HT-29 (cell line): Measurements from ENCODE around the gene PSMB10. TPM values are rescaled to one million over a fixed set of nuclear protein-coding genes. Genes with fewer than 3 reads are reported as not detected.
"Not testable (repeated sequence)": the region's sequence is repeated elsewhere in the genome, so short reads cannot be mapped to it uniquely, and the experiment has no call there.

Source experiments
- DNase-seq: peaks from one replicate; pipeline ENCODE4 v3.0.0-alpha.2; 2015; ENCODE audit warnings: low spot score
- total RNA-seq: library from RNA; depleted of rRNA; stranded (reverse); fragments of >200 nt; shearing (Covaris generic); gene quantifications from 2 replicates; pipeline ENCODE4 v1.2.3, GENCODE V29; 2014

Gene PSMB10
- total RNA-seq, 1 experiment from 2014 or later = 191 TPM

DNA sequence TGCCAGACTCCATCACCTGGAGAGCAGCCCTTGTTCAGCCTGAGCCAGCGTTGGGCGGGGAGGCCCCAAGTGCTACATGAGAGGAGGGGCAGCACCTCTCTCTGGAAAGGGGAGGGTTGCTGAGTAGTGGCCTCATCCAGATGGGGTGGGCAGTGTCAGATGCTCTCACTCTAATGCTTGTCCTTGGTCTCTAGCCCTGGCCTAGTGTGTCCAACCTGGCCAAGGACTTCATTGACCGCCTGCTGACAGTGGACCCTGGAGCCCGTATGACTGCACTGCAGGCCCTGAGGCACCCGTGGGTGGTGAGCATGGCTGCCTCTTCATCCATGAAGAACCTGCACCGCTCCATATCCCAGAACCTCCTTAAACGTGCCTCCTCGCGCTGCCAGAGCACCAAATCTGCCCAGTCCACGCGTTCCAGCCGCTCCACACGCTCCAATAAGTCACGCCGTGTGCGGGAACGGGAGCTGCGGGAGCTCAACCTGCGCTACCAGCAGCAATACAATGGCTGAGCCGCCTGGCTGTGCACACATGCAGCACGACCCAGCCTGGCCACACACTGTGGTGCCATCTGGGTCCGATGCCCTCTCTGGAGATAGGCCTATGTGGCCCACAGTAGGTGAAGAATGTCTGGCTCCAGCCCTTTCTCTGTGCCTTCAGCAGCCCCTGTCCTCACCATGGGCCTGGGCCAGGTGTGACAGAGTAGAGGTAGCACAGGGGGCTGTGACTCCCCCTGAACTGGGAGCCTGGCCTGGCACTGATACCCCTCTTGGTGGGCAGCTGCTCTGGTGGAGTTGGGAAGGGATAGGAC, 9.3 kb downstream of the PSMB10 start:
- DNase-seq = no peak

DNA sequence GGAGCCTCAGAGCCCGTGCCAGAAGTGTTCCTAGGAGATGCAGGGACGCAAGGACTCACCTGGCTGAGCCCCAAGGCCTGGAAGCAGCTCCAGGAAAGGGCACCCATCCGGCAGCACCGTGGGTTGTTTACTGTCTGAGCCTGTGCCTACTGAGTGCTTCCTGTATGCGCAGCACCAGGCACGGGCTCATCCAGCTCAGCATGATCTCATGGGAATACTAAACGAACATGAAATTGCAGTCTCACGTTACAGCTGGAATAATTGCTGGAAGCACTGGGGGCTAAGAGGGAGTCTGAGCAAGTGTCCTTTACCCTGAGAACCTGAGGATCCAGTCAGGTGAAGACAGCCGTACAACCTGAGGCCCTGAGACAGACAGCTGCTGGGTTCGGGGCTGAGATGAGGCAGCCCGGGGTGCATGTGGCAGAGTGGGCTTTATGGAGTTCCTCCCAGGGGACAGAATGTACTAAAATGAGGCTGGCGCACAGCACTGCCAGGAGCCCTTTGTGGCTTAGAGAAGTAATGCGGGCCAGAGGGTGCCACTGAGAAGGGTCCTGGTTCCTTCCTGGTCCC, 10.4 kb downstream of the PSMB10 start:
- no peak for DNase-seq

DNA sequence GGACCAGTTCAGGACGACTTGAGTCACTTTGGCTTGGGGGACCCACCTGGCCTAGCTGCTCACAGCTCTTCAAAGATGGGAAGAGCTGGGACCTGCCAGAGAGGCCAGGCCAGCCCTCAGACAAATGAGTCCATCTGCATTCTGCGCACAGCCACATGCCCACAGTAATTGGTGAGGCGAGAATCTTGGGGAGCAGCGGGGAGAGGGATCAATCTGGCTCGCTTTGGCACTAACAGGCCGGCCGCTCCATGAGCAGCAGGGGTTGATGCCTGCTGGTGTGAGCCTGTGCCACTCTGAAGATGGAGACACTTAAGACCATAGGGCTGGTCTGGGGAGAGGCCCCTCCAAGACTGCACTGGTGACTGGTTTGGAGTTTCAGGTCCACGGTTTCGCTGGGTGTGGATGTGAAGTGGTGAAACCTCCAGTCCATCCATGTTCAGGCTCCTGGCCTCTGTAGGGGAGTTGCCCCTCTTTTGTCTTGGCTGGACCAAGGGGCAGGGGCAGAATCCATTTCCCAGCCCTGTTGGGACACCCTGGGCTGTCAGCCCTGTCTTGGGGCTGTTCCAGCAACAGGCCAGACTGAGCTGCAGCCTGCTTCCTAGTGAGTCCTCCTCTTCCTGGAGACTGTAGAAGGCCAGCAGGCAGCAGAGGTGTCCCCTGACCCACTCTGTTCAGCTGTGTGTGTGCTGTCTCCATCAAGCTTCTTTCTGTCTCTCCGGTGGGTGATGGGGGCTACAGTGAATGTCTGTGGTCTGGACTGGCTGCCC, 12.3 kb downstream of the PSMB10 start:
- no peak for DNase-seq

DNA sequence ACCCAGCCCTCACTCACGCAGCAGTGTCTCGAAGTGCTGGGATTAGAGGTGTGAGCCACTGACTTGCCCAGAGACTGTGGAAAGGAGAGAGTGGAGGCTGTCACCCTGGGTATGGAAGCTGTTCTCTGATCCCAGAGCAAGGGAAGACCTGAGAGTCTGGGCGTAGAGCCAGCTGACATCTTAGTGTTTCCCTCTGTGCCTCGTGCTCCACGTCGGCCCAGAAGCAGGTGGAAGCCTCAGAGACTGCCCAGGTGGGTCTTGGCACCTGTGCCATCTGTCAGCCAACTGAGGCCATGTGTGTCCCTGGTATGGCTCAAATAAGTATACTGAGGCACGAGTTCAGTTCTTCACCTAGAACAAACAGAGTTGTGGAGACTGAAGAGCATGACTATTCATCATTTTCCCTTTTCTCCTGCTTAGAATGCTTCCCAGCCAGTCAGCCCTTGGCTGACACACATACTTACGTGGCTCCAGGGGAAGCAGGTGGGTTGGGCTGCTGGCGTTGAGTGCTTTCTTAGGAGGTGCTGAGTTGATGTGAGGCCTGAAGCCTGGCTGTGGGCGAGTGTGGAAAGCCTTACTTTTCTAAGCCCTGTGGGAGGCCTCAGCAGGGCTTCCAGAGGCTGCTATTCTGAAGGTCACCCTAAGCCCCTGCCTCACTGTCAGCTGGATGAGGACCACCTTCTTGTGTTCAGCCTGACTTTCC, 13.1 kb downstream of the PSMB10 start:
- no peak for DNase-seq

DNA sequence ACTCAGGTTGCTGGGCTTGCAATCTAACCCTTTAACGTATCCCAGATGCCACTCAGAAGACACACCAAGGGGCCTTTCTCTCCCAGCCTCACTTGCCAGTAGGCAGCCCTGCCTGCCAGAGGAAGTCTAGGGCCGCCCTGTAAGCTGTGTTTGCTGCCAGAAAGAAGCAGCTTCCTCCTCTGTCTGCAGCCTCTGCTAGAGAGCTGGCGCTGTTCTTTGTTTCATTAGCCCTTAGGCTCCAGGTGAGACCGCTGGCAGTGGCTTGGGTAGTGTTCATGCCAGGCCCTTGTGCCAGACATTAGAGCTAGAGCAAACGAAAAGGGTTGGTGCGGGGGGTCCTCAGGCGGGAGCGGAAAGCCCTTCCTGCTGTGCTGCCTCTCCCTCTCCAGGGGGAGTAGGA, 13.9 kb downstream of the PSMB10 start:
- no peak for DNase-seq

DNA sequence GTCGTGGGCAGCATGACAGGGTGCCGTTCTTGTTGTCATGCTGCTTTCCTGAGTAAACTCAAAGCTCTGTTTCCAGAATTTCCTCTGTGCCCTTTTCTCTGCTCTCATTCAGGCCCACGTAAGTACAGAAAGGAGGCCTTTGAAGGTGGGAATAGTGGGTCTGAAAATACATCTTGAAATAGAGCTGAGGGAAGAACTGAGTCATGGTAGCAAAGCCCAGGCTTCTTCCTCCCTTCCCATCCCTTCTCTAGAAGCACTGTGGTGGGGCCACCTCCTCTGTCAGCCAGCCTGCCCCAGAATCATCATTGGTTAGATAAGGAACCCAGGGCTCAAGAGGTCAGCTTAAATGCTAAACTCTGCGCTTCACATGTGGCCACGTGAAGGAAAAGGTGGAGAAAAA, 14.4 kb downstream of the PSMB10 start:
- DNase-seq = no peak

DNA sequence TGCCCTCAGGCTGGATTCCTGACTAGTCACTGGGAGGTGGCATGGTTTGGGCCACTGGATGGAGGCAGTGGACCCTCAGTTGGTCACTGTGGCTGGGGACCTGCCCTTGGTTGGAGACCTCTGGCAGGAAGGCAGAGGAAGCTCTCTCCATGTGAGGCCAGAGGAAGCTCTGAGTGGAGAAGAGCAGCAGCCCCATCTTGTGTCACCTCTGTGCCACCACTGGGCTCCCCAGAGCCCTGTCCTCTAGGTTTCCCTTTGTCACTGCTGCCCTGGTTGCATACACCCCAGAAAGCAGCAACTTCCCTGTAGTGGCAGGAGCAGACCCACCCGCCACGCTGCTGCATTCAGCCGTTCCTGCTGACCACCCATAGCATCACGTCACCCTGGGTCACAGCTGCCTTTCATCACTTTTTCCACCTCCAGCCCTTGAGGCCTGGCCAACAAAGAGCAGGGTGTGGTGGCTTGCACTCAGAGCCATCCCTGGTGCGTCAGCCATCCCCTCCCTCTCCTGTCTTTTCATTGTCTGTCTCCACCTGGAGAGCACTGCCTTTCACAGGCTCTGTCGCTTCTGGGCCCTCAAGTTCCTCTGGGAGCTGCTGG, 16.9 kb downstream of the PSMB10 start:
- DNase-seq = no peak

DNA sequence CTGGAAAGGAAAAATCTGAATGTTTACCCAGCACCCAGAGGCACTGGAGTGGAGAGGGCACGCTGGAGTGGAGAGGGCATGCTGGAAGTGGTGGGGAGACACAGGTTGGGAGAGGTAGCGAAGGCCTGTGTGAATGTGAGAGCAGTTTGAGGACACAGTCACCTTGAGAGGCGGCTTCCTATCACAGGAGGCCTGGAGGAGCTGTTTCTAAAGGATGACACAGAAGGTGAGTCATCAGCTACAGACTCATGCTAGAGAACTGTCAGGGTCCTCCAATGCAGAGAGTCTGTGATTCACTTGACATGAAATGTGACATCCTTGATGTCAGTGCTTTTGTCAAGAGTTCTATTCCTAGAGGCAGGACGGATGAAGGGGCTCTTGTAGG, 18.8 kb downstream of the PSMB10 start:
- DNase-seq = no peak

DNA sequence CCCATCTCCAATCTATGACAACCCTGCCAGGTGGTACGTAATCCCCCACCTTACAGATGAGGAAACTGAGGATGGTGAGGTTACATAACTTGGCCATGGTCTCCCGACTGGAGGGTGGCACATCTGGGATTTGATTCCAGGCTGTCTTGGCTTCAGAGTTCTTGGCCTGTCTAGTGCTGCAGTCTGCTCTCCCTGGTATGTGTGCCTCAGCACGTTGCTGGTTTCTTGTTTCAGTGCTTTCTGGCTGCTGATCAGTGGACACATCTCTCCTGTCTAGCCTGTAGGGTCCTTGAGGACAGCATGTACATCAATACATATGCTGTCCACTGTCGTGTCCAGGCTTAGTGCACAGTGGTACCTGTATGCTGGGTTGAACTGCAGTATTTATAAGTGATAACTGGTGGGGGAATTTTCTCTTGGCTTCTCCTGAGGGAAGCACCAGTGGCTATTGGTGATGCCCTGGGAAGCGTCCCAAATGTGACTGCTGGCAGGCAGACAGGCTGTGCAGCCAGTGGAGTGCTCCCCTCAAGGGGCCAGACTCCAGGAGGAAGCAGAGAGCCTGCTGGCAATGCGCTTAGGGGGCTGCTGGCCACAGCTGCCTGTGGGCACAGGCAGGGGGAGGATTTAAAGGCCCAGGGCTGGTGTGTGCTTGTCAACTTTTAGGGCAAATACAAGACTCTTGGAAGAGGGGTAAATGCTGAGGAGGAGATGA, 19.4 kb downstream of the PSMB10 start:
- DNase-seq = no peak

DNA sequence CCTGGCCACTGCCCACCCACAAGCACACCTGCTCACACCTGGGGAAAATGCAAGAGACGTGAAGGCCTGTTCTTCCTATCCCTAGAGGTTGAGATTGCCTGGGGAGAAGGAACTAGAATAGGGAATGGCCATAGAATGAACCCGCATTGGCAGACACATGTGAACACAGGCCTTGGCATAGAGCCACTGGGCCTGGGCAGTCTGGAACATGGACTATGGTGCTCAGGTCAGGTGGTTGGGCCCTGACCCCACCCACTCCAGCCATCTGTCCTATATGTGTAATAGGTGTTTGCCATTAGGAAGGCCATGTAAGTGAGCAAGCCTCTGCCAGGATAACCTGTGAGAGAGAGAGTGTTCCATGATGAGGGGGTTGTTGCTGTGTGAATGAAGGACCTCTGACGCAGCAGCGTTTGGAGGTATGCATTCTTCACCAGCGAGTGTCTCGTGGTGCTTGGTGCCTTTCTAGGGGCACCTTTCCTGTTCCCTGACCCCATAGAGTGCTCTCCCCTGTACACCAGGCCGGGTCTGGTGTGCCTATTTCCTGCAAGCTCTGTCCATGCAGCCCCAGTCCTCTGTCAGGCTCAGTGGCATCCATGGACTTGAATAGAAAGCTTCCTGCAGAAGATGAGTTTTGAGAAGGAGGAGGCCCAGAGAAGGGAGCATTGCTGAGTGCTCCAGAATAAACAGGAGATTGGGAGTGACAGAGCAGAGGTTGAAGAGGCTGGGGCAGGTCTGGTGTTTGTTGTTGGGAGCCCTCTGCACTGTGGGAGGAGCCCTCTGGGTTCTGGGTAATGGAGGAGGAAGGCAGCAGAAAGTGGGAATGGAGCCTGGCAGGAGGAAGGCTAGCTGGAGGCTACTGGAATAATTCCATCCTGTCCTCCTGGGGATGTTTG, 20.6 kb downstream of the PSMB10 start:
- no peak for DNase-seq

DNA sequence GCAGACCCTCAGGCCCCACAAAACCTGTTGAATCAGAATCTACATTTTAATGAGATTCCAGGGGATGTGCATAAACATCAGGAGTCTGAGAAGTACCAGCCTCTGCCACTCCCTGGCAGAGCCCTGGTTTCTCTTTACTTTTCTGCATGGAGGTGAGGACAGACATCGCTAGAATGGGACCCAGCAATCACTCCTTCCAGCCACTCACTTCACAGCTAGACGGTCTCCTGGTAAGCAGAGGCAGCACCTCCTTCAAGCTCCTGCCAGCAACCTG, 21.2 kb downstream of the PSMB10 start:
- DNase-seq = not testable (repeated sequence)

DNA sequence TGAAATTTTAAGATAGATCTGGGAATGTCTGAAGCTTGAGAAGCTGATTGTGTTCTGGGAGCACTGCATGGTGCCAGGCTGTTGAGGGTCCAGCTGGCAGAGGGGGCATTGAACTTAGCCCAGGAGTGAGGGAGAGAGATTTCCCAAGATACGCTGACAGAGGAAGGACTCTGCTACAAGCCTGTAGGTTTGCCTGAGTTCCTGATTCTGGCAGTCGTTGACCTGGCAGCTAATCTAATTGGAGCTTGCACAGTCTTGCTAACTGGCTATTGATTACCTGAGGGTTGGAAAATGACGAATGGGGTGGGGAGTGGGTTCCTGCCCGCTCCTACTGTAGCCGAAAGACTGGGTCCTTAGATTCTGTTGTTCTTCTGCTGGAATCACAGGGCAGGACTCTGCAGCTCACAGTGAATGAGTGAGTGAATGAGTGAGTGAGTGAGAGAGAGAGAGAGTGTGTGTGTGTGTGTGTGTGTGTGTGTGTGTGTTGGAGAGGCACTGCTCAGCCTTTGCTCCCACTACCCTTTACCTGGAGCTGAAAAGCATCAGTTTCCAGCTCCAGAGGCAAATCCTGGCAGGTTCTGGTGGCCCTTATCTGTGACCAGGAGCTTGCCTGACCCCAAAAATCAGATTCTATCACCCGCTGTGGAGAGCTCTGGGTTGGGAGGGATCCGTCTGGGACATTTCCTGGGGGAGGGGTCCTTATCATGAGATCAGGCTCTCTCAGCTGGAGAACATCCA, 21.7 kb downstream of the PSMB10 start:
- DNase-seq = no peak

DNA sequence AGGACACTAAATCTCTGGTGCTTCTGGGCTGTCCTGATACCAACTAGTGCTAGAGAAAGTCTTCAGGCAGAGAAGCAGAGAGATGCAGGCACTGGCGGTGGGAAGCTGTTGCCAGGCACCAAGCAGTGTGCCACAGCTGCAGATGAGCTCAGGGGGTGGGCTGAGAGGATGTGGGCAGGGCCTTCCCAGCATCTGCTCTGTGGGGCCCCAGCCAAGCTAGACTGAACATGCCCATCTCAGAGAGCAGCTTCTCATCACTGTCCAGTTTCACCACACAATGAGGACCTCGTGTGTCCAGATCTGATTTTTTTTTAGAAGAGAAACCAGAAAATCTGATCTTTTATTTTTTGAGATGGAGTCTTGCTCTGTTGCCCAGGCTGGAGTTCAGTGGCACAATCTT, 26.5 kb downstream of the PSMB10 start:
- no peak for DNase-seq

DNA sequence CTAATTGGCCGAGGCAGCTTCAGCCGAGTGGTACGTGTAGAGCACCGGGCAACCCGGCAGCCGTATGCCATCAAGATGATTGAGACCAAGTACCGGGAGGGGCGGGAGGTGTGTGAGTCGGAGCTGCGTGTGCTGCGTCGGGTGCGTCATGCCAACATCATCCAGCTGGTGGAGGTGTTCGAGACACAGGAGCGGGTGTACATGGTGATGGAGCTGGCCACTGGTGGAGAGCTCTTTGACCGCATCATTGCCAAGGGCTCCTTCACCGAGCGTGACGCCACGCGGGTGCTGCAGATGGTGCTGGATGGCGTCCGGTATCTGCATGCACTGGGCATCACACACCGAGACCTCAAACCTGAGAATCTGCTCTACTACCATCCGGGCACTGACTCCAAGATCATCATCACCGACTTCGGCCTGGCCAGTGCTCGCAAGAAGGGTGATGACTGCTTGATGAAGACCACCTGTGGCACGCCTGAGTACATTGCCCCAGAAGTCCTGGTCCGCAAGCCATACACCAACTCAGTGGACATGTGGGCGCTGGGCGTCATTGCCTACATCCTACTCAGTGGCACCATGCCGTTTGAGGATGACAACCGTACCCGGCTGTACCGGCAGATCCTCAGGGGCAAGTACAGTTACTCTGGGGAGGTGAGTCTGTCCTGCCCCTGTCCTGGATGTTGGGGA, 27.5 kb downstream of the PSMB10 start:
- no peak for DNase-seq

DNA sequence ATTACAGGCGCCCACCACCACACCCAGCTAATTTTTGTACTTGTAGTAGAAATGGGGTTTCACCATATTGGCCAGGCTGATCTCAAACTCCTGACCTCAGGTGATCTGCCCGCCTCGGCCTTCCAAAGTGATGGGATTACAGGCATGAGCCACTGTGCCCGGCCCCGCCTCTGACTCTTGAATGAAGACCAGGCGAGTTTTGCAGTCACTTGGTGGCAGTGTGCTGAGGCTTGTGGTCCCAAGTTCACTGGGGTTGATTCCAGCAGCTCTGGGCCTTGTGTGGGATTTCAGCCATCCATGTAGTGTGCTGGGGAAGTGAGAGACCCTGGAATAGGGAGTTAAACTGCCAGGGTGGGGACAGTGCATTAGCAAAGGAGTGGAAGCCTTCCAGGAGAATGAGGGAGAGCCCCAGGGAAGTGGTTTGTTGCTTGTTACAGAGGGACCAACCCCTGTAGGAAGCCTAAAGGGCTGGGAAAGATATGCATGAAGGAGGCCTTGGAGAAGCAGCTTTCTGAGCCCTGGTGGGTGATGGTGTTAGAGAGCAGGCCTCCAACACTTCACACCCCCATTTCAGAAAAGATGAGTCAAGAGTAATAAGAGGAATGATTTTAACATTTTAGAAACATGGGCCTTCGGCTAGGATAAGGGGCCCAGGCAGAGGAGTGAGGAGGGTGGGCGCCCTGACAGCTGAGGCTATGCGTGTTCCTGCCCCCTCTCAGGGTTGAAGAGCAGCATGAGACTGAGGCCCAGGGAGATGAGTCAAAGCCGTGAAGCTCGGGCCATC, 29.1 kb downstream of the PSMB10 start:
- DNase-seq = no peak

DNA sequence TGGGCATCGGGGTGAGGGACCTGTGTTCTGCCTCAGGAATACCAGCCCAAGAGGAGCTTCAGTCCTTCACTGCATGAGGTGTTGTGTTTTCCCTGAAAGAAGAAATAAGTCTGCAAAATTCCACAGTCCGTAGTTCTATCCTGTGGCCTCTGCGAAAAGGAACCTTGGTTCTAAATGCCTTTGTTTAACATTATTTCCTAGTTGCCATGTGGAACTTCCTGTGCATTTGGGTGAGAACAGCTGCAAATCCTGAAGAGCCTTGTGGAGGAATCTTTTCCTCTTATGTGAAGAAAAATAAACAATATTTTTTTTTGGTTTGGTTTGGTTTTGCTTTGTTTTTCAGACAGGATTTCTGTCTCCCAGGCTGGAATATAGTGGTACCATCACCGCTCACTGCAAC, 33.8 kb downstream of the PSMB10 start:
- DNase-seq = no peak

DNA sequence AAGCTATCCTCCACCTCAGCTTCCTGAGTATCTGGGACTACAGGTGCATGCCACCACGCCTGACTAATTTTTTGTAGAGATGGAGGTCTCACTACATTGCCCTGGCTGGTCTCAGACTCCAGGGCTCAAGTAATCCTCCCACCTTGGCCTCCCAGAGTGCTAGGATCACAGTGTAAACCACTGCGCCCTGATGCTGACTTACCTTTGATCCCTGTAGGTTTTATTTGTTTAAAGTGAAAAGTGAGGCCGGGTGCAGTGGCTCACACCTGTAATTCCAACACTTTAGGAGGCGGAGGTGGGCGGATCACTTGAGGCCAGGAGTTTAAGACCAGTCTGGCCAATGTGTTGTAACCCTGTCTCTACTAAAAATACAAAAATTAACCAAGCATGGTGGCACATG, 34.9 kb downstream of the PSMB10 start:
- no peak for DNase-seq

DNA sequence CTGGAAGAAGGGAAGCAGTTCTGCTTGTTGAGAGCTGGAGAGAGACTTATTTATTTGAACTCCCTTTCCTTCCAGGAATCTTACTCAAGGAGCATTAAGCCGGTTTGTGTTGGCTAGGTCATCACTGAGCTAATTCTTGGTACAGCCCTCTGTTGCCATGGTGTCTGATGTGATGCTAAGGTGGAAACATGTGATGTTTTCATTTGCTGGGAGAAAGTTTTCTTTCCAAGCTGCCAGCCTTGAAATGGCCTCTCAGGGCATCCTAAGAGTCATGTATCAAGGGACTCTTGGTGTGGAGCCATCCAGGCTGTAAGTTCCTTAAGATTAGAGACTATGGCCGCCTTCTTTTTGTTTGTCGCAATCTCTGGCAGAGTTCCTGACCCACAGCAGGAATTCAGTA, 39.4 kb downstream of the PSMB10 start:
- no peak for DNase-seq
